AG09319 (cell line): ENCODE measurements around the gene DSTN.

ENCODE experiments used
- DNase-seq: peaks from one replicate; pipeline ENCODE4 v3.0.0-alpha.2; 2010; ENCODE audit warnings: low read depth; ENCODE audit errors: extremely low read depth
- CTCF ChIP-seq: IDR thresholded peaks from 2 replicates; pipeline ENCODE4 v1.5.1; 2011; ENCODE audit warnings: low read depth, mild to moderate bottlenecking, inconsistent platforms, low read length, moderate library complexity

The DSTN gene

GRCh38 chr20:17580895-17581294 lies 11.0 kb downstream of the DSTN start:
- DNase-seq, result no peak
- no peak for TF ChIP-seq CTCF

GRCh38 chr20:17583126-17583525 lies 13.3 kb downstream of the DSTN start:
- no peak for TF ChIP-seq CTCF
- DNase-seq, result no peak

GRCh38 chr20:17584689-17585088 lies 14.8 kb downstream of the DSTN start:
- no peak for TF ChIP-seq CTCF
- DNase-seq, result no peak

GRCh38 chr20:17586250-17586649 lies 16.4 kb downstream of the DSTN start:
- no peak for TF ChIP-seq CTCF
- DNase-seq, result no peak

GRCh38 chr20:17587148-17587547 lies 17.3 kb downstream of the DSTN start:
- no peak for DNase-seq
- TF ChIP-seq CTCF, result no peak

- TF ChIP-seq CTCF, result no peak
- DNase-seq, result no peak
Observed at GRCh38 chr20:17587824-17588223, 17.9 kb downstream of the DSTN start.

GRCh38 chr20:17589161-17589834 lies 19.4 kb downstream of the DSTN start:
- DNase-seq, result no peak
- TF ChIP-seq CTCF, result no peak
